ENCODE measurements around the gene CMBL.
A peak's percentile ranks its signal among the peaks of the same experiment; 100 is the strongest.
"Not testable (repeated sequence)": the region's sequence is repeated elsewhere in the genome, so short reads cannot be mapped to it uniquely, and the experiment has no call there.

Gene CMBL

DNA sequence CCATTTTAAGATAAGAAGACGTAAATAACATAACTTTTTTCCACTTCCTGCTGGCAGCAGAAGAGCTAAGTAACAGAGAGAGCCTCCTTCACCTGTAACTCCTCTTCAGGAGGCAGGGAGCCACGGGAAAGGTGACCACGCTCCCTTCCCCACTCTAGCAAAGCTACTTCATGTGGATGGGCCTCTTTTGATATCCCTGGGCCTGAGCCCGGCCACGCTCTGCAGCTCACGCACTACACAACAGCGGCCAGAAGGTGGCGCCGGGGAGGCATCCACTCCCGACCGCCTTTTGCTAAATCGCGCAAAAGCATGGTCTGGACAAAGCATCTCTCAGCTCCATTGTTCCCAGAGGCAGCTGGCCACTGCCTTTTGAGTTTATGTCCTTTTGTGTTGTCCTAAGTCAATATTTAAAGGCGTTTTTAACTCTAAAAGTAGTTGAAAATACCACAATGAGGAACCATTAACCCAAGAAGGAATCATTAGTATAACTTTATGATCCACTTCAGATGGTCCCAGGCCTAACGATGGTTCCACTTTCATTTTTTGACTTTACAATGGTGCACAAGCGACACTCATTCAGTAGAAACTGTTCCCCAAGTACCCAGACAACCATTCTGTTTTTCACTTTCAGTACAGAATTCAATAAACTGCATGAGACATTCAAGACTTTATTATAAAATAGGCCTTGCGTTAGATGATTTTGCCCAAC is 23.6 kb downstream of the CMBL start:
- DNase-seq: peak; percentile 86 to 89

GRCh38 chr5:10279925-10280720 is 27.6 kb downstream of the CMBL start:
- no peak for DNase-seq

- DNase-seq: no peak
These were observed 28.4 kb downstream of the CMBL start for GRCh38 chr5:10279328-10279727.

GRCh38 chr5:10278658-10279279 is 28.9 kb downstream of the CMBL start:
- no peak for DNase-seq

GRCh38 chr5:10277773-10278630 is 29.7 kb downstream of the CMBL start:
- no peak for DNase-seq

DNA sequence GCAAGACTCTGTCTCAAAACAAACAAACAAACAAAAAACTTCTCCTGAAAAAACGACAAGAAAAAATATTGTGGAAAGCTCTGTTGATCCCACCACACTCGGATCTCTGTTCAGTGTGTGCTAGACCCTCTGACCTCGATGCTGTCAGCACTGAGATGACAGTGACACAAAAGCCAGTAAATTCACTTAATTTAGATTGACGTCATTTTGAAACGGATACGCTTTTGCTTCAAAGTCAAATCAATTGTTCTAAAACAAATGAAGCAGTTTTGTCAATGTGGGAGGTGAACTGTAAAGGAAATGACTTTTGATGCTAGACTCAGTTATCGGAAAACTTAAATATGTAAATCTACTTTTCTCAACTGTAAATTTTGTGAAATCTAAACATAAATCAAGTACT is 31.0 kb downstream of the CMBL start:
- no peak for DNase-seq

- DNase-seq: no peak
These were observed 31.7 kb downstream of the CMBL start for GRCh38 chr5:10275991-10276390.

GRCh38 chr5:10275460-10275859 is 32.2 kb downstream of the CMBL start:
- no peak for DNase-seq

- DNase-seq: not testable (repeated sequence)
These were observed 34.9 kb downstream of the CMBL start for GRCh38 chr5:10272875-10273209.

- no peak for DNase-seq
These were observed 35.4 kb downstream of the CMBL start for GRCh38 chr5:10272053-10272874.

GRCh38 chr5:10268100-10268499 is 39.6 kb downstream of the CMBL start:
- no peak for DNase-seq

DNA sequence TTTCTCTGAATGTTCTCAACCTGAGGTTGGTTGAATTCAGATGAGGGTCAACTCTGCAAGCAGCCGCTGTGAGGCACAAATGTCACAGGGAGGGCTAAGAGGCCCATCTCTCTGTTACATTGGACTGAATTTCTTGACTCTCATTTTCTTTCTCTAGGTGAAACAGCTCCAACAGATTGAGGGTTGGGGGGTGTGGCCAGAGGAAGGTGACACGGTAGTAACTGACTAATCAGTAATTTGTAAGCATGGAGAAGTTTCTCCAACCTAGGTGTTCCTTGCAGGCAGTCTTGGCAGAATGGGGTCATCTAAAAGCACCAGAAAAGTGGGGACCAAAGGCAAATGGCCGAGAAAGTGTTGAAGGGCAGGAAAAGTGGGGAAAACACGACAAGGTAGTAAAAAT is 40.9 kb downstream of the CMBL start:
- DNase-seq: no peak

DNA sequence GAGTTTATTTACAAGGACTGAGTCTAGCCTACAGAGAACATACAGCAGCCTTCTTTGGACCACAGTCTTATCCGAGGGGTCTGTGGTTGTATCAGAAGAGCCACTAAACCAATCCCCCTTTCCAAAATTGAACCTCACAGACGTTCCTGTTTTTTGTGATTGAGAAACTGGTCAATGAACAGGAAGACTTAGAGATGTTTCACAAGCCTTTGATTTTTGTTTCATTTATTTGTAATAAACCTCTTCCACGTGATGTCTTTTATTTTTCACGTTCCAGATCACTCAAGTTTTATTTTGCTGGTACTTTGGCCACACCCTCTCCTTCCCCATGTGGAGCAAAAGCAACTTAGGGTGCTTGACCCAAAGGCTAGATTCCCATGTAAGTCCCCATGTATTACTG is 41.6 kb downstream of the CMBL start:
- DNase-seq: no peak

DNA sequence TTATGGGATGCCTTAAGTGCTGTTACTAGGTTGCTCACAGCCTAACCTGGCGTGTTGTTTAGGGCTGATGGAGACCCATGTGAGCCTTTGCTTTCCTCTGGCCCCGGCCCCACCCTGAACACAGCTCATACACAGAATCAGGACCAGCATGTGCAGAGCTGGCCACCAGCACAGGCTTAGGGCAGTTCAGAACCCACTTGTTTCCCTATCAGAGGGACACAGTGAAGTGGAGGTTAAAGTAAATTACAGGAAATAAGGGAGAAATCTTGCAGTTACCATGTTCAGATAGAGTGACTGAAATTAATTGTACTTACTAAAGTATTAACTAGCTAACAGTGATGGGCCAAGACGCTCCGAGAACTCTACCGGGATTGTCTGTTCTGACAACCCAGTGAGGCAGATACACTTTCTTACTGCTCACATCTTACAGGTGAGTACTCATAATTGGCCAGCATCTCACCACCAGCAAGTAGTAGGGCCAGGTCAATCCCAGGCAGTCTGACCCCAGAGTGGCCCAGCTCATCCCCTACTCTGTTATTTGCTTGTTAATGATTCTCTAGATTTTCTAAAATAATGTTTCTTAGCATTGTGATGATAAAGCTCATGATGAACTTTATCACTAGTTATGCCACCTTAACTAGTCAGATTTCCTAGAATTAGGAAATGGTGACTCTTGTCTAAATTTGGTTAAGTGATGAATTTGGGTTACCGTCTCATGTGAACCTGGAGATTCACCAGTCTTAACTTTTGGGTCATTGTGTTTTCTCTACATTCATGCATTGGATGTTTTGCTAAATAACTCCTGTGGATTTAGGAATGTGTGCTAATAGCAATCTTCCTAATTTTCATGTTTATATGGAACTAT is 42.2 kb downstream of the CMBL start:
- DNase-seq: no peak

DNA sequence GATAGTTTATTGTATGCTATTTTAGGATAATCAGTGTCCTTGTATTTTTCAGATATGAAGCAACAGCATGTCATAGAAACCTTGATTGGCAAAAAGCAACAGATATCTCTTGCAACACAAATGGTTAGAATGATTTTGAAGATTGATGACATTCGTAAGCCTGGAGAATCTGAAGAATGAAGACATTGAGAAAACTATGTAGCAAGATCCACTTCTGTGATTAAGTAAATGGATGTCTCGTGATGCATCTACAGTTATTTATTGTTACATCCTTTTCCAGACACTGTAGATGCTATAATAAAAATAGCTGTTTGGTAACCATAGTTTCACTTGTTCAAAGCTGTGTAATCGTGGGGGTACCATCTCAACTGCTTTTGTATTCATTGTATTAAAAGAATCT is 43.1 kb downstream of the CMBL start:
- DNase-seq: no peak

DNA sequence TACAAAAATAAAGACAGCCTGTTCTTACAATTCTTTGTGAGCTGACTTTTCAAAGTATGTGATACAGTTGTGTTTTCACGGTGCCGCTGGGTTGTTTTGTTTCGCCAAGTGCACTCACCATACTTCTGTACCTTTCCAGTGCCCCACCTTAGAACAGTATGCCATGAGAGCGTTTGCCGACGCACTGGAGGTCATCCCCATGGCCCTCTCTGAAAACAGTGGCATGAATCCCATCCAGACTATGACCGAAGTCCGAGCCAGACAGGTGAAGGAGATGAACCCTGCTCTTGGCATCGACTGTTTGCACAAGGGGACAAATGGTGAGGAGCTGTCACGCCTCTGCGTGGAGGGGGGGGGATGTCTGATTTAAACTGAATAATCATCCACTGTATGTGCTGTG is 44.7 kb downstream of the CMBL start:
- DNase-seq: no peak

DNA sequence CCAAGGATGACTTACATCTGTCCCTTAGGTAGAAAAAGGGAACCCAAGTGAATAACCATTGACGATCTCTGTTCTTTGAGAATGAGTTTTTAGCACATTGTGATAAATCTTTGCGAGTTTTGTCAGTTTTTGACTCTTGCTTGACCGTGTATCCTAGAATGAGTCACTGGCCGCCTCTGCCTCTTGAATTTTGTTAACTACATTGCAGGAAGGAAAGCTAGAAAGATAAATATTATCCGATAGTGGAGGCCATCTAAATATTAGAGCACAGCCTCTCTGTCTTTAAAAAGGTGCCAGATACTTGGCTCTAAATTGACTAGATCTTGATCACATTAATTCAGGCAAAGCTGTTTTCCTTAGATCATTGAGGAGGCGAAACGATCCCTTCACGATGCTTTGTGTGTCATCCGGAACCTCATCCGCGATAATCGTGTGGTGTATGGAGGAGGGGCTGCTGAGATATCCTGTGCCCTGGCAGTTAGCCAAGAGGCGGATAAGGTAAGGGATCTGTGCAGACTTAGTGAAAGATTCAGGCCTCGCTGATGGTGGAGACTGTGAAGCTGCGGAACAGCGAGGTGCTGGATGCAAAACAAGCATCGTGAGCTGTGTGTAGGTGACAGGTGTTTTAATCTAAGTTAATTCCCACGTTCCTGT is 45.5 kb downstream of the CMBL start:
- no peak for DNase-seq

GRCh38 chr5:10261065-10261464 is 46.6 kb downstream of the CMBL start:
- DNase-seq: no peak

- DNase-seq: no peak
These were observed 47.8 kb downstream of the CMBL start for GRCh38 chr5:10259899-10260298.

GRCh38 chr5:10257870-10258269 is 49.8 kb downstream of the CMBL start:
- no peak for DNase-seq

GRCh38 chr5:10254686-10255085 is 53.0 kb downstream of the CMBL start:
- DNase-seq: no peak

Measured in stimulated activated CD4-positive, alpha-beta T cell treated with anti-CD3 and anti-CD28 coated beads, Interleukin-2, amount 100 ng/mL, for 24 hours (primary cell).